SHP77 treated with DMSO at 0.1 percent for 48 hours (cell line): Measurements from ENCODE around the gene COL23A1.

Experiments used
- DNase-seq: peaks from one replicate; lab custom pipeline; 2025; lab: John Stamatoyannopoulos, UW

The COL23A1 gene

DNA sequence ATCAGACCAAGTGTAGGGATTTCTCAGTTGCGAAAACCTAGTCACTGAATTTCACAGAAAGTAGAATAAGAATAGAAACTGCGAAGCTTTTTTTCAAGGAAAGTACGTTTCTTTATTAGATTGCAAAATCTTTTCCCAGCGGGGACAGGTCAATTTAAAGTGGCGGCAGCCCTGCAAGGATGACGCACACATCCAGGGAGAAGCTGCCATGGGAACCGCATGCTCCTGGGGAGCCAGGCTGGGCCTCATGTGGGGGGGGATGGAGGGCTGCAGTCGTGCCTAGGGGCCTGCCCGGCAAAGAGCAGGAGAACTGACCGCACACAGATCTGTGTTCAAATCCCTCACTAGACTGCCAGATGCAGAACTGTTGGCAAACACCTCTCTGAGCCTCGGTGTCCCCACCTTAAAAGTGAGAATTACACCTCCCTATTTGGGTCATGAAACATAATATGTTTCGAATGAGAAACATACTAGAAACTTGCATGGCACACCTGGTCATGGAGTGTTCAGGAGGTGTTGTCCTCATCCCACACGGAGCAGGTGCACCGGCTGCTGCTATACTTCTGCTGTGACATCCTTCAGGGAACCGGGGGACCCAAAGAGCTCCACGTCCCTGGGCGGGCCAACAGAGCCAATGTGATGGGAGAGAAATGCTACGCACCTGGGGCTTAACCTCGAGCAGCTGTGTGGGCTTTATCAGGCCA lies 229.8 kb downstream of the COL23A1 start:
- no peak for DNase-seq

DNA sequence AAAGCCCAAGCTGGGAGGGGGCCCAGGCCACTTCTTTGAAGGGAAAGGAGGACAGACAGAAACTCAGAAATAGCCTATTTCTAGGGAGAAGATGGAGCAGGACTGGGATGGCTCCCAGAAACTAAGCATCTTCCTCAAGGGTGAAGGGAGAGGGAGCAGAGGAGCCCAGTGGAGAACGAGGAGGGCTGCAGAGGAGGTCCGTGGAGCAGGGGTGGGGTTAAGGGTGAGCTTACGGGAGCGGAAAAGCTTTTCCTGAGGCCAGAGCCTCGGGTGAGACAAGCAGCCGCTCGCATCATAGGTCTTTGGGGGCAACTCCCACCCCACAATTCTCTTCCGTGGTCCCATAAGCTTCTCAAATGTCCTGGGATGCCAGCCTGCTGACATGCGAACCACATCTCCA lies 230.5 kb downstream of the COL23A1 start:
- DNase-seq, result no peak

DNA sequence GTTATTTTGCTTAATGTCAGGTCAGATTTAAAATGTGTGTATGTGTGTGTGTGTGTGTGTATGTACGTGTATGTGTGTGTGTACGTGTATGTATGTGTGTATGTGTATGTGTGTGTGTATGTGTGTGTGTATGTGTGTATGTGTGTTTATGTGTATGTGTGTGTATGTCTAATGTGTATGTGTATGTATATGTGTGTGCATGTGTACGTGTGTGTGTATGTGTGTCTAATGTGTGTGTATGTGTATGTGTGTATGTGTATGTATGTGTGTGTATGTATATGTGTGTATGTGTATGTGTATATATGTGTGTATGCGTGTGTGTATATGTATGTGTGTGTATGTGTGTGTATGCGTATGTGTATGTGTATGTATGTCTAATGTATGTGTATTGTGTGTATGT lies 232.5 kb downstream of the COL23A1 start:
- no peak for DNase-seq

DNA sequence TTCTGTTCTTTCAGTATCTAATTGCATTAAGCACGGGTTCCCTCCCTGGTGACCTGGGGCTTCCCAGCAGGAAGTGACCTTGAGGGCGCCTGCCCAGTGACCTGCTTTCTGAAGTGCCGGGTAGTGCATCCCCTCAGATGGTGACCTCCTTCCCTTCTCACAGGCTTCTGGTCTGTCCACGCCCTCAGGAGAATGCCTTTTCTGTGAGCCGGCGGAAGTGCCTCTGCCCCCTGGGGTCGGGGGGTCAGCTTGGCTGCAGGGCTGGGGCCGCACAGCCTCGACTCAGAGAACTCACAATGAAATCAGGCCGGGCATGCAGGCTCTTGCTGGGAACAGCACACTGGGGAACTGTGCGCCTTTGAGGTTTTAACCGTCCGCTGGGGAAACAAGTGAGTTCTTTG lies 233.1 kb downstream of the COL23A1 start:
- DNase-seq, result no peak

DNA sequence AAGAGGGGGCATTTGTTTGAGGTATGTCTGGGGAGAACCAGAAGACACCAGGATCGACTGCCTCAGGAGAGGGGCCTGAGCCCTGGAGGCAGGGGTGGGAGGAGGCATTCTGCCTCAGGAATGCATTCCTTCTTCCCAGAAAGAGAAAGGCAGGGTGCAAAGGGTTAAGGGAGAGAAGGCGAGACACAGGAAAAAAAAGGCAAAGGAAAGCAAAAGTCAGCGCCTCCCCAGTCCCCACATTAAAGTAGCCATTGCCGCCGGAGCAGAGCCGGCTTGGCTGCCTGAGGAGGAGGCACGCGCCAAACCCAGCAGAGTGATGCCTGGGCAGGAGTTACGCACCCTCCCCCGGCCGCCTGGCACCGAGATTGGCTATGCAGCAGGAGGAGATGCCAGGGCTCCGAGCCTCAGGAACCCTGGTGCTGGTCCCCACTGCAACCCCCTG lies 233.7 kb downstream of the COL23A1 start:
- DNase-seq, result no peak

DNA sequence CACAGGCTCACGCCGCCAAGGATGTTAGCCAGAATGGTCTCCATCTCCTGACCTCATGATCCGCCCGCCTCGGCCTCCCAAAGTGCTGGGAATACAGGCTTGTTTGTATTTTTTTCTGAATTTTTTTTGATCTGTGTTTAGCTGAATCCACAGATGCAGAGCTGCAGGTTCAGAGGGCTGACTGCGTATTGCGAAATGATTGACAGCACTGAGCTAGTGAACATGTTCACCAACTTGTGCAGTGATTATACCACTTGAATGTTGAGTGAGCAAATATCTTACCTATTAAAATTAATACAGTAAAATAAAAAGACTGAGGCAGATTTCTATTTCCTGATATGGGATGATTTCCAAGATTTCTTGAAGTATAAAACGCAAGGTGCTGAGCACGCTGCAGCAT lies 234.5 kb downstream of the COL23A1 start:
- DNase-seq, result no peak

DNA sequence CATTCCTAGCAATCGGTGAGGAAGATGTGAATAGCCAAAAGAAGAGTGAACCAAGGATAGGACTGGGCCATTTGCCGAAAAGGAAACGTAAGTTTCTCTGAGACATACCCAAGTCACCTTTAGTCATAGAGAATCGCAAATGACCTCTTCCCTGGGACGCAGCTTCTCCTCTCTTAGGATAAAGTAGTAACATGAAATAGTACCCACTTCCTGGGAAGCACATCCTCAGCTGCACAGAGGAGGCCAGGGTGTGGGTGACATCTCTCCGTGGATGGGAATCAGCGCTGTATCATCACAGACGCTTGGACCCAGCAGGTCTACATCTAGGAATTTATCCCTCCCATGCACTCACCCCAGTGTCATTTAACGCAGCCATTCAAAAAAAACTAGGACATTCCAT lies 236.7 kb downstream of the COL23A1 start:
- DNase-seq, result no peak

DNA sequence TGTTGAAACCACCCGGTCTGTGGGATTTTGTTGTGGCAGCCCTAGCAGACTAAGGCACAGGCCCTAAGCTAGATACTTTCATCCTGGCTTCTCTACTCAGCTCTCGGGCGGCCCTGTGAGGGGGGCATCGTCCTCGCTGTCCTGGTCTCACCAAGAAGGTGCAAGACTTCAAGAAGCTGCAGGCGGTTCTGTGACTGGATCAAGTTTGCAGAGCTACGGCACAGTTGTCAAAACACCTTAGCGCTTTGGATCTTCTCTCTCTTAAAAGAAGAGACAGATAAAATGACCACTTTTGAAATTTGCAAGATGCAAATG lies 238.2 kb downstream of the COL23A1 start:
- DNase-seq, result no peak

DNA sequence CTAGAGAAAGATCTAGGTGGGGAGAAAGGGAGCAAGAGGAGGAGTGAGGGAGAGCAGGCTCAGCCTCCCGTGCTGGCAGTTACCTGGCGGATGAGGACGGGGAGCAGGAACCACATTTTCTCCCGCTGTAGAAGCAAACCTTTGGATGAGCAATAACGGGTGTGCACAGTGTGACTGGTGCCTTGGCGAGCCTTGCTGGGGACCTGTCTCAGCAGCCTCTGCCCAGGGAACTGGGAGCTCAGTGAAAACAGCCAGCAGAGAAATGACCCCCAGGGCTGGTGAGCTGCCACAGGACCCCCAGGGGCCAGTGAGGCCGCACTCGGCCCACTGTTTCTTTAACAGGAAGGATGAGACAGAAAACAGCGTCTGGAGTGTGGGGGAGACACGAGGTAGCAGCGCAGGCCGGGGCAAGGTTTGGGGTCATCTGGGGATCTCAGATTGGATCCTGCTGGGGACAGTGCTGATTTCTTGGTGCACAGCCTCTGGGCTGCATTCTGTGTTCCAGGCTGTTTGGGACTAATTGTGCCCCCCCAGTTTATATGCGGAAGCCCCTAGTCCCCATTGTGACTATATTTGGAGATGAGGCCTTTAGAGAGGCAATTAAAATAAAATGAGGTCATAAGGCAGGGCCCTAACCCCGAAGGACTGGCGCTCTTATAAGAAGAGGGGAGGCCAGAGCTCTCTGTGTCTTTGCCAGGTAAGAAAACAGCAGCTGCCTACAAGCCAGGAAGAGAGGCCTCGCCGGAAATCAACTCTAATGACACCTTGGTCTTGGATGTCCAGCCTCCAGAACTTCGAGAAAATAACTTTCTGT lies 238.8 kb downstream of the COL23A1 start:
- no peak for DNase-seq

DNA sequence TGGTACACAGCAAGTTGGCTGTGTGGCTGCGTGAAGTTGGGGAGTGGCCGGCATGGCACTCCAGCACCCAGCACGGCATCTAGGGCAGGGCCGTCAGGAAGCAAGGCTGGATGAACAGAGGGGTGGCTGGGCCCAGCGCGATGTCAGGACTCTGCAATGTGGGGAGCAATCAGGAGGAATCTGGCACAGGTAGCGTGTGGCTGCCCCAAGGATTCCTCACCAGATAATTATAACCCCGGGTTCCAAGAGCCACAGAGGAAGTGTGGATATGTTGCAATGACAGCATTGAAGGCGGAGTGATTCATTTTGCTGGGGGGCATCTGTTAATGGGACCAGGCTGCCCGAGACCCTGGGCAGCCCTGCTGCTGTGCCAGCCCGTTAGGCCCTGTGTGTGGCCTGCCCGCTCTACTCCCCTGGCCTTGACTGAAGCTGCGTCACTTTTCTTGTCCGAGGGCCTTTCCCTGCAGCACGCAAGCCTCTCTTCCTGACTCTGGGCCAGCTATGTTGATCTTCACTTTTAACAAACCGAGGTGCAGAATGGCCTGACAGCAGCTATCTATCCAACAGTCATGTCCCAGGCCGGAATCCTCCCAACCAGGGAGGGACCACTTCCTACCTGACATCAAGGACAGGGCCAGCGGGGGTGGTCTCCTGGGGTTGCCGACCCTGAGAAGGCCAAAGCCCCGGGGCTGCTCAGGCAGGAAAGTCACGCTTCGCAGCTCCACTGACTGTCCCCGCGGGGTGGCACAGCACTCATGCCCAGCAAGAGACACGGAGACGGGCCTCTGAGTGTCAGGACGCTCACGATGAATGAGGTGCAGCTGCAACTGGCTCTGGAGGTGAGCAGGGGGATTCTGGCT lies 239.6 kb downstream of the COL23A1 start:
- no peak for DNase-seq

DNA sequence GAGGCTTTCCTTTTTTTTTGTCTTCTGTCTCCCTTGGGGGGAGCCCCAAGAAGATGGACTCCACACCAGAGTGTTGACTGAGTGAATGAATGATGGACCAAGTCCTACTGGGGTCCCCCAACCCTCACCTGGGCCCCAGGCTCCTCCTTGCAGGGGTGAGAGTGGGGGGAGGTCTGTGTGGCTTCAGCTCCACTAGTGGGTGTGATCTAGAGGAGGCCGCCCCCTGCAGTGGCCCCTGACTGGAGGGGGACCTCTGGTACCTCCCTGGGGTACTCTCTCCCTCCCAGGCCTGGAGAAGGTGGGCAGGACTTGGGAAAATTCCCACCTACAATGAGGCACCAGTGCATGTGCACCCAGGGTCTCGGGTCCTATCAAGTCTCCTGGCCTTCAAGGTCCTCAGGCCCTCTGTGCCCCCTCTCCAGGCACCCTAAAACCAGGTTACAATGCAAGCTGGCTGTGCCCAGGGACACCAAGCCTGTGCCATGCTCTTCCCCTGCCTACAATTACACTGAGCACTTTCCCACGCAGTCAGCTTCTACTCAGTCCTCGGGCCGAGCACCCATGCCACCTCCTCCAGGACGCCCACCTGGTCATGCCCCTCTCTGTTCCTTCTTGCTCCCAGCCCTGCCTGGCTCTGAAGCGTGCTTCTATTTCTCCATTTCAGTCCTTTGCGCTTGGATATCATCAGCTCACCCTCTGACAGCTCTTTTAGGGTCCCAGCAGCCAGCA lies 240.4 kb downstream of the COL23A1 start:
- DNase-seq, result no peak

DNA sequence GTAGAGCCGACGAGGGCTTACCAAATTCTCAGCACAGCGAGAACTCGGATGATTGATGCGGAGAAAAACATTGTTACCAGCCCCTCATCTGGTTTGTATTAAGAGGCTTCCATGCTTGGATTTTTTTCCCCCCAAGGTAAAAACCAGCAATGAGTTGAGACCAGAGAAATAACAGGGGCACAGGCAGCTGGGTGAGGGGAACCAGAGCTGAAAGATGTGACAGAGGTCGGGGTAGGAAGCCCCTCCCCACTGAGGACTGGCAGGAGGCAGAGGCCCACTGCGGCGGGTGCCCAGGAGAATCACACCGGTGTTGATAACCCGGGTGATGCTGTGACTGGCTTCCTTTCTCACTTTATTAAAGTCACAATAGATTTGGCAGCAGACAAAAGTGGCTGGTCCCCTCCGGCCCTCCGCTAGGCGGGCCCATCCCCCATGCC lies 241.1 kb downstream of the COL23A1 start:
- DNase-seq, result no peak

DNA sequence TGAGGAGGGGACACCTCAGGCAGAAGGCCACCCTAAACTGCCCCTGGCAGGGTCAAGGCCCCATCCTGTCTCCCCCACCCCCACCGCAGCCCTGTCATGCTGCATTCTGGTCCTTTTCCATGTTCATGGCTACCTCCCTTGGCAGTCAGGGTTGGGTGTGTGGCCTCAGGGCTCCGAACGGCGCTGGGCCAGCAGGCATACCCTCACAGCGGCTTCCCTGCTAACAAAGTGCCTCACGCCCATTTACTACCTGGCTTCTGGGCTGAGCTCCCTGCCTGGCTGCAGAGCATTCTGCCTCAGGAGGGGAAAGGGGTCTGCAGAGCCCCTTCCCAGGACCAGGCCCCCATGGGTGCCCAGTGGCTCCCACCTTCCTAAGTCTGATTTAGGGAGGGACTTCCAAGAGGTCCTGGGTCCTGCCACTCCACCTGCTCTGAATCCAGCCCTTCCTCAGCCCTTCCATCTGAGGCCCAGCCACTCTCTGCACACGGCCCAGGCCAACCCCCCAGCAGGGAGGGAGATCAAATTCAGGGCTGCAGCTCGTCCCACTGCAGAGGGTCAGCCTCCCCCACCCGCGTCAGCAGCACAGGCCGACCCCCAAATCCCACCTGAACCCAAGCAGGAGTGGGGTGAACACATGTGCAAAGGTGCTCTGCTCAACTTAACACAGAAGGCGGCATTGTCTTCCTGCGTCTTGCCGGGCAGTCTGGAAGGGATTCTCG lies 241.7 kb downstream of the COL23A1 start:
- no peak for DNase-seq

DNA sequence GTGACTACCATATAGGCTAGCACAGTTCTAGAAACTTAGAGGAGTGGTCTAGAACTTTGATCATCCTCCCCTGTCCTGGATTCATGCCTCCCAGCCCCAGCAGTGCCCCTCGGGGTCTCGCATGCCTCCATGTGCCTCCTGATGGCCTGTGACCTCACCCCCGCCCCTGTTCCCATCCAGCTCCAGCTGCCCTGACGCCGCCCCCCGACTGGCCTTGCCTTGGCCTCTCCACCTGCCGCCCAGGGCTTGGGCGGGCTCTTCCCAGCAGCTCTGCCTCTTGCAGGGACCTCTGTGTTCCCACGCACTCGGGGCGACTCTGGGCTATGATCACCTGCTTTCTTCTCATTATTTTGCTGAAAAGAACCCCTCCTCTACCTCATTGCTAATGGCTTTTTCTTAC lies 242.2 kb downstream of the COL23A1 start:
- DNase-seq, result no peak

DNA sequence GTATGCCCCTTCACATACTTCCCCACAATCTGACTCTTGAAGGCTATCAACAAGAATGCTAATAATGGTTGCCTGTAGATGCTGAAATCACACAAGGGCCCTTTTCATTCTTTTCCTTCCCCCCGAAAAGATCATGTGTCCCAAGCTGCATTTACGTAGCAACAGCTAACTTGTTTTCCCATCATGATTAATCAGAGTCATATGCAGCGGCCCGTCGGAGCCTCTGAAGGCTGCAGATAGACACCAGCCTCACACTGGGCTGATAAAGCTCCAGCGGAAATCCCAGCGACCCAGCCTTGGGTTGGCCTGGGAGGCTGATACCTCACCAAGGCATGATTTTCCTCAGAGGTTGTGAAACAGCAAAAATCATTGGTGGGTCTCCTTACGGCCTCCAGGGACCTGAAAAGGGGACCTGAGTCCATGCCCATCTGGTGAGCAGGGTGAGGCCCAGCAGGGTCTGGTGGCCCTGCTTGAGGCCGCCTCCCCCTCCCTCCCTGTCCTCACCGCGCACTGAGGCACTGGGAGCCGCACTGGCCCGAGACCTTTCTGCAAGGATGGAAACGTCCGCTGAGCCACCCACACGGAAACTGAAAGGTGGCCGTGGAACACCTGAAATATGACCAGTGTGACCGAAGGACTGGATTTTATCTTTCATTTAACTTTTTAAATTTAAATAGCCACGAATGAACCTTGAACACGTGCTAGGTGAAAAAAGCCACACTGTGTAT lies 243.4 kb downstream of the COL23A1 start:
- no peak for DNase-seq

DNA sequence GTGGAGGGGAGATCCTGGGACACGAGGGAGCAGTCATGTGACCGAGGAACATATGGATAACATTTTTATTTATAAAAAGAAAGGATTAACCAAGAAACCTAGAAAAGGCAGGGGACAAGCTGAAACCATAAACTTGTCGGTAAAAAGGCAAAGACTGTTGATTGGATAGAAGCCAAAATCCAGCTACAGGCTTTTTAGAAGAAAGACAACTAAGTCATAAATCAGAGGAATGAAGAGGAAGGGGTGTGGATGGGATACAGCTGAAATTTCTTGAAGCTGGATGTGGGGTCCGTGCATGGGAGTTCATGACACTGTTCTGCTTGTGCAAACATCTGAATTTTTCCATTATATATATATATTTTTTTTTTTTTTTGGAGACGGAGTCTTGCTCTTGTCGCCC lies 246.9 kb downstream of the COL23A1 start:
- DNase-seq, result no peak

DNA sequence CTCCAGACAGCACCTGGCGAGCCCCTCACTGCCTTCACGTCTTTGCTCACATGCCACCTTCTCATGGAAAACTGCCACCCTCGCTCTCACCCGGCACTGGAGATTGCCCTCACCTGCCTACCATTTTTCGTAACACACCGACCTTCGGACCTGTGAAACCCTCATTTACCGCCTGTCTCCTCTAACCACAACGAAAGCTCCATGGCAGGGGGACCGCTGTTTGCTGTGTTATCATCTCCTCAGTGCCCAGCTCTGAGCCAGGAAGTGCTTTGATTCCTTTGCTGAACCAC lies 248.4 kb downstream of the COL23A1 start:
- no peak for DNase-seq

DNA sequence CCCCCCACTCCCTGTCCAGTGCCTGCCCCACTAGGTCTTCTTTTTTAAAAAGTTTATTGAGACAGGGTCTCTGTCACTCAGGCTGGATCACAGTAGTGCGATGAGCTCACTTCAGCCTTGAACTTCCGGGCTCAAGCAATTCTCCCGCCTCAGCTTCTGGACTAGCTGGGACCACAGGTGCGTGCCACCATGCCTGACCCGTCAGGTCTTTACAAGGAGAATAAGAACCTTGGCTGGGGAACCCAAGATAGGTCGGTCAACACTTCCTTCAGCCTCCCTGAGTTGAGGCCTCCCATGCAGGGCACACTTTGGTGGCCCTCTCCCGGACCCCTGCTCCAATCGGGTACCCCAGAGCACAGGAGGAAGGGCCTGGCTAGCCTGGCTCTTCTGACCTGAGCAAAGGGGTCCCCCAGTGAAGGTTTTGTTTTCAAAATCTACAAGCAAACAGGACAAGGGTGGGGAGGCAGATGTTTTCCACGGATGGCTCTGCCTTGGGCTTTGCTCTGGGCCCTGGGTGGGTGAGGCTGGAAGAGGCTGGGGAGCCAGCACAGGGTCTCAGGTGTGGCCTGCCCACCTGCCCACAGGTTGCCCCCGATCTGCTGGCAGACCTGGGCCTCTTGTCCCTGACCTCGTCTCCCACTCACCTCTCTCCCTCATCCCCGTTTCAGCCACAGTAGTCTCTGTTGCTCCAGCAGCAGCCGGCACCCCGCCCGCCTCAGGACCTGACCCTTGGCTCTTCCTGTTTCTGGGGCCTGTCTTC lies 248.9 kb downstream of the COL23A1 start:
- DNase-seq, result no peak

DNA sequence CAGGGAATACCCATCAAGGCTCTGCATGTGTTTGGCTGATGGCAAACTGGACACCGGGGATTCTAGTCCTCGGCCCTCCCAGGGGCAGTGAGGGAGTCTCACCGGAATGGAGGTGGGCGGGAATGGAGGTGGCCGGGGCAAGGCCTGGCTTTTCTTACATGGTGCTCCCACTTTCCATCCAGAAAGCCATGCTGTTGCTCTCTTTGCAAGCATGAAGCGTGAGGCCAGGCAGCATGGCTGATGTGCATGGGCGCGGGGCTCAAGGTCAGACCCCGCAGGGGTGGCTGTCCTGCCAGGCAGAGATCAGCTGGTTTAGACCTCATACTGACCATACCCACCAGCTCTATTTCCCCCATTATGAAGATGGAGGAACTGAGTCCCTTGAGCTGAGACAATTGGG lies 249.6 kb downstream of the COL23A1 start:
- no peak for DNase-seq

DNA sequence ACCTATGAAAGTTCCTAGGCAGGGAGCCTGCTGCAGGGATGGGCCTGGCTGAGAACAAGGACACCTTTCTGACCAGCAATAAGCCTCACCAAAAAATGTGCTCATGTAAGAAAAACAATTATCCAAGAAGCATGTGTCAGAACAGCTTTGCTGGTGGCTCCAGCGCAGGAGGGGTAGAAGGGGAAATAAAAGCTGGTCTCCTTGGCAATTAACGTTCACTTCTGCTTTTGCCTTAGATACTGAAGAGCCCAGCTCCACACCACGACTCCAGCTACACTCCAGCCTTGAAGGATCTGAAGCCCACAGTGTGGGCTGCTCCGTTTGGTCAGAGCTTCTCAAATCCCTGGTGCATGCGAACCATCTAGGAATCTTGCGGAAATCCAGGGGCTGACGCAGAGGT lies 250.0 kb downstream of the COL23A1 start:
- DNase-seq, result no peak
